Right lung (tissue), 5 donors: Measurements from ENCODE around the gene AKNA. TPM values are rescaled to one million over a fixed set of nuclear protein-coding genes. Genes with fewer than 3 reads are reported as not detected.

Source experiments
- DNase-seq, 2 donors: peaks; one replicate each; pipeline ENCODE4 v3.0.0-alpha.2; 2013
- polyA plus RNA-seq, 5 donors: library from polyadenylated mRNA; unstranded; fragments of 120-200 nt; gene quantifications; one replicate each; pipeline versions ENCODE4 v1.2.1 to v1.2.3, GENCODE V29; 2013; ENCODE audit warnings: inconsistent platforms in 1 of 5, low replicate concordance in 1 of 5; ENCODE audit not compliant: insufficient read length in 5 of 5, insufficient read depth in 1 of 5

Gene AKNA
- polyA plus RNA-seq, 5 donors = 29.3 to 38.6 (median 31.2) TPM

DNA sequence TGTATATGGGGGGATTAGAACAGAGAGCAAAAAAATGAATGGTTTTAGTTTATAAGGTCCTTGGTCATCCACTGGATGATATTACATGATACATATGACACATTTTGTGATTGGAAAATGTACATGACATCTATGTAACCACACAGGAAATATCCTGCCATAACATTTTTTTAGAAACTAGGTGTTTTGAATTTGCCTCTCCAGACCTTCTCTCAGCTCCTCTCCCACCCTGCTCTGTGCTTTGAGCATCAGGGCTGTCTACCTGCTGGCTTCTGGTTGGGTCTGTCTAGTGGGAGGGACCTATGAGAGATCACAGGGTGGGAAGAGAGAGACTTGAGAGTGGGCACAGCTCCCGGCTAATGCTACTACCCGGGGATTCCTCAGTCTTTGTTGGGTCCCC is 24.4 kb downstream of the AKNA start:
- DNase-seq = no peak

DNA sequence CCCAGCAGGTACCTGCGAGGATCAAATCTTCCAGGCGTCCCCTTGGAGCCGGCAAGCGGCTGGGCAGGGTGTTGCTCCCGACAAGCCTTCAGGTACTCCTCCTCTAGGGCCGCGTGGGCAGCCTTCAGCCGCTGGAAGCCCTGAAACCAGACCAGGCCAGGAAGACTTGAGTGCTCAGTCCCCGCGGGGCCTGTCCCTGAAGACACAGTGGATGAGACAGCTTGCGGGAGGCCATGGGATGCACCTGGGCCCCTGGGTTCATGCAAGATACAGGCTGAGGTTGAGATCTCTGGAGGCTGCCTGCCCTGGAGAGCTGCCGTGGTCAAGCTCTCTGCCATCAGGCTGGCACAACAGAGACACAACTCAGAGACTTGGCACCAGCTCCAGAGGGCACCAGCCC is 25.4 kb downstream of the AKNA start:
- DNase-seq = no peak

DNA sequence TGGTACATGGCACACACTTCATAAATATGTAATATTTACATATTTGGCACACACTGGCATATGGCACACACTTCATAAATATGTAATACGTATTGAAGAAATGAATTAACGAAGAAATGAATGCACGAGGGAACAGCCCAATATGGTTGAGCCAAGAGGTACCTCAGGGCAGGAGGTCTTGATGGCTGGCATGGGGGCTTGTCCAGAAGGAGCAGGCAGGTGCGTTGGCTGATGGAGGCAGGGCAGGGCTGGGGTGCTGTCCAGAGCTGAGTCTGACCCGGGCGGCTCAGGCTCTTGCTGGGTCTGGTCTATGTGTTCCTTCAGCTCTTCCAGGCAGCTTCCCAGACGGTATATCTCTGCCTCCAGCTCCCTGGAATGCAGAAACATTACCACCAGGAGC is 26.2 kb downstream of the AKNA start:
- no peak for DNase-seq

DNA sequence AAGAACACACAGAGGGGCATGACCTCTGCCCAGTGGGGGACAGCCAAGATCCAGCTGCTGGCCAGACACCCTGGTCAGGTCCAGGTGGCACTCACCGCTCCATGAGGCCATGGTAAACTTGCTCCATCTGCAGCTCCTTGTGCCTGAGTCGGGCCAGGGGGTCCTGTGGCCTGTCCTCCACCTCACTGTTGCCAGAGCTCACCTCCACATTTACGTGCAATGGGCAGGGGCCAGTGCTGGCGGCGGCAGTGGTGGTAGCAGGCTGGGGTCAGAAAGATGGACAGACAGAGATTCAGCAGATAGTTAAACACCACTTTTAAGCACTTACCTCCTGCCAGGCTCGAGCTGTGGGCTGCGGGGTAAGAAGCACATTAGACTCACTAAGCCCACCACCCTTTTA is 28.0 kb downstream of the AKNA start:
- DNase-seq = no peak

DNA sequence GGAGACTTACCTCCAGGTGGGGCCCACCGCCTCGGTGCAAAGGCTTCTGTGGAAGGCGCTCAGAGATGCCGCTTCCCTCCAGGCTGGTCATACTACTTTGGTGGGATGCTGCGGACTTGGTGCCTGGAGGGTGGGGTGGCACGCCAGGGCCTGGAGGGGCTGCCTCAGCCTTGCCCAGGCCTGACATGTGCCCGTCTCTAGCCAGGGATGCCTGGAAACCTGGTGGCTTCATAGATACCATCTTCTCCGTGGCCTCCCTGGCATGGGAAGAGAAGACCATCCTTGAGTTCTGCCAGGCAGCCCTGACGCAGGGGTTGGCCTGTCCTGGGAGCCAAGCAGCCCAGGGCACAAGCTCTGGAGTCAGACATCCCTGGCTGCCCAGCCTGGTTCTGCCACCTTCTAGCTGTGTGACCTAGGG is 29.9 kb downstream of the AKNA start:
- no peak for DNase-seq

DNA sequence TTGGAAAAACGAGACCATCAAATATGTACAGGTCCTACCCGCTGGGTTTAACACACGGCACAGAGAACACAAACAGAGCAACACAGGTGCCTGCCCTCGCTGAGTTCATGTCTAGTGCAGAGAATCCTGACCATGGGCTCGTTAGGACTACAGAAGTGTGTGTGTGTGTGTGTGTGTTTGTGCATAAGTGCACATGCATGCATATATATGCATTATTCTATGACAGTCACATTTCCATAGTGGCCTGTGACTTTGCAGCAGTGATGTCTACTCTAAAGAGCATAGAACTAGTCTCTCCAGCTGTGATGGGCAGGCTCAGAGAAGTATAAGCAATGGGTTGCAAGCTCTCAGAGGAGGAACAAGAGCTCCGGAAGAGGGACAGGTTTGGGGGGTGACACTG is 30.4 kb downstream of the AKNA start:
- DNase-seq = no peak

DNA sequence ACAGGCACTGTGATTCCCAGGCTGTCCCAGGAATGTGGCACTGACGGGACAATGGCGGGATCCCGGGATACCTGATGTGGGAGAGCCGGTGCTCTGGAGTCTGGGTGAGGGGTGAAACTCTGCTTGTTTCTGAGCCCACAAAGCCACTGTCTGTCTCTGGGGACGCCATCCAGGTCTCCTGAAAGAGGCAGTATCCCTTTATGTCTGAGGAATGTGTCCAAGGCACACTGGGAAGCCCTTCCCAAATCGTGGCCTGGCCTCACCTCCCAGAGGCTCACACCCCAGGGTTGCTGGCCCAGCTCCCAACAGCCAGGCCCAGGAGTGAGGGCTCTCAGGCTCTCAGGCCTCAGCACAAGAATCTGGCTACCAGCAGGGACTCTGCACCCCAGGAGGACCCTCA is 31.0 kb downstream of the AKNA start:
- DNase-seq = no peak

DNA sequence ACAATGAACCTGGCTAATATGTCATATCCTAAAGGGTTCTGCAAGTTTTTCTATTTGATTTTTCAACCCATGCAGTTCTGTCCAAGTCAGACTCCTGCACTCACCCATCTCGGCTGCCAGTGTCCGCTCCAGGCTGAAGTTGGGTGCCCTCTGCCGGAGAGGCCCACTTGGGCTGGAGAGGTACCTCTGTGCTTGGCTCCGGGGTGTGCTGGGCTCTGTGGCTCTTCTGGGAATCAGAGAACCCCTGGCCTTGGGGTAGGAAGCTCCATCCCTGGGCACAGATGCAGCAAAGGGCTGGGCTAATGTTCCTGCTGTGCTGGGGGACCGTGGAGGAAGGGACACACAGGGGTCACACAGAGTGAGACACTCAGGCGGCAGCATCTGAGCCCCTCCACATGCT is 32.0 kb downstream of the AKNA start:
- DNase-seq = no peak

DNA sequence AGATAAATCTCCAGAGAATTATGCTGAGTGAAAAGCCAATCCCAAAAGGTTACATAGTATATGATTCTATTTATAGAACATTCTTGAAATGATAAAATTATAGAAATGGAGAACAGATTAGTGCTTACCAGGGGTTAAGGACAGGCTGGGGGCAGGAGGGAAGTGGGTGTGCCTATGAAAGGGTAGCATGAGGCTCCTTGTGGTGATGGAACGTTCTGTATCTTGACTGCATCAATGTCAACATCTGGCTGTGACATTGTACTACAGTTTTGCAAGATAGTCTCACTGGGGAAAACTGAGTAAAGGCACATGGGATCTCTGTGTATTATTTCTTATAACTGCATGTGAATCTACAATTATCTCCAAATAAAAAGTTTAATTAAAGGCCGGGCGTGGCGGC is 35.9 kb downstream of the AKNA start:
- DNase-seq = no peak

DNA sequence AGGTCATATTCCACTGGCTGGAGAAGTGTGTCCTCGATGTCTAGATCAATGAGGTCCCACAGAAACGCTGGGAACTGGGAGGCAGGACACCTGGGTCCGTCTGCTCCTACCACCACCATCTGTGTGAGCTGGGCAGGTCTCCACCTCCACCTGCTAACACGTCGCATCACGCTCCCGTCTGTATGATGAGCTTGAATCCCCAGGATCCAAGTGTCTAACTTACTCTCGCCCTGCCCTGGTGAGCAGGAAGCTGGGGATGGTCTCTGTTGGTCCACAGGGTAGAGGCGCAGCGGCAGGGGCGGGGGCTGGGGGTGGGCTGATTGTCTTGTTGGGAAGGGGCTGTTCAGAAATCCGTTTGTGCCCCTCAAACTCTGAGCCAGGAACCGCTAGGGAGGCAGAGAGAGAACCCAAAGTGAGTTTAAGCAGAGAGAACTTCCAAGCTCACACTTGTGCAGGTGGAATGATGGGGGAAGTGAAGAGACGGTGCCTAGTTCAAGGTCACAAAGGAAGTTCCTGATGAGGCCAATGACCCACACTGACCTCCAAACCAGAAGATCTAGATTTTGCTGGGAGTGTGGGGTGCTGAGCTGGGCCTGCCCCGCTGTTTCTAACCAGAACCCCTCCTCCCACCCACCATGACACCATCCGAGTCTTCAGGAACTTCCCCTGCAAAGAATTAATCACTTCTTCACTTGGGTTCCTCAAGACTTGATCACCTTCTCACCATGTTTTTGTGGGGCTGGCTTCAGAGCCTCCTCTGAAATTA is 37.0 kb downstream of the AKNA start:
- DNase-seq = no peak

DNA sequence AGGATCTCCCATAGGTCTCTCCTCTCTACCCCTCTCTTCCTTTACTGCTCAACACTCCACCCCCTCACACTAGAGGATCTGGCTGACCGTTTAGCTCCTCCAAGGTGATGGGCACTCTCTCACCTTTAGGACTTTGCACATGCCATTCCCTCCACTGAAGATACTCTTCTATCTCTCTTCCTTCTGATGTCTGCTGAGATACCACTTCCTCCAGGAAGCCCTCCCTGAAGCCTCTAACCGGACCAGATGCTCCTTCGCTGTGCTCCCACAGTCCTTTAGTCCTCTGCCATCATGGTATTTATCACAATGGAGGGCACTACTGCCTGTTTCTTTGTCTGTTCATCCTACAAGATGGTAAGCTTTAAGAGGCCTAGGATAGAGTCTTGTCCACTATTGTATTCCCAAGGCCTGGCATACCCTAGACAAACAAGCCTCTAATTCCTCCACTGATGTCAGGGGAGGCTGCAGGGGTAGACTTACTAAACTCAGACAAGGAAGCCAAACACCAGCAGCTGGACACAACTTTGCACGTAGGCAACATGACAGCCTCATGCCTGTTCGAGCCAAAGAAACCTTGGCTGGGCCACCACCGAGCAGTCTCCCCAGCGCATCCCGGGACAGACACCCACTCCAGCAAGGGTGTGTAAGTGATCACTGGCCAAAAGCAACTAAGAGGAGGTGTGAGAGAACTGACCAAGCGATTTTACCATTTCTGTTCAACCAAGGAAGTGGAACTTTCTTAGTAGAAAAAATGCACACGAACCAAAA is 37.9 kb downstream of the AKNA start:
- DNase-seq = no peak

DNA sequence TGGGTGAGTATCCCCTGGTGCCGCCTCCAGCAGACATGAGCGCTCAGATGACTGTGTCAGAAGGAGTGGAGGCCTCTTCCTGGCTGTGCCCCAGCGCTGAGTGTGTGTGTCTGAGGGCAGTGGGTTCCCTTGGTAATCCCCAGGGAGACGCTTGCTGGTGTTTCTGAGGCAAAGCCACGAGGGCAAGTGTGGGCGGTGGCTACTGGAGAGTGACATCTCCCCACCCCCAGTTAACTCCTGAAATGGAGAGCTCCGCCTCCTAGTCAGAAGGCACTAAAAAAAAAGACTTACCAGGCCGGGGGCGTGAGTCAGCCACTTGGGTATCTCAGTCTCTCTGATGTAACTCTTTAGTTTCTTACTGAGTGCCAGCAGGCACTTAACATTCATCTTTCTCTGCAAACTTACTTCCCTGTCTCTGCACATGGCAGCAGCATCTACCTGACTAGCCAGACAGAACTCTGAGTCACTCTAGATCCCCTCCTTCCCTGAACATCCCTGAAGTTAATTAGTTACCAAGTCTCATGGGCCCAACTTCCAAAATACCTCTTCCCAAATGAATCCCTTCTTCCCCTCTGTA is 38.8 kb downstream of the AKNA start:
- peak in 1 of 2 donors; percentile 16 for DNase-seq

DNA sequence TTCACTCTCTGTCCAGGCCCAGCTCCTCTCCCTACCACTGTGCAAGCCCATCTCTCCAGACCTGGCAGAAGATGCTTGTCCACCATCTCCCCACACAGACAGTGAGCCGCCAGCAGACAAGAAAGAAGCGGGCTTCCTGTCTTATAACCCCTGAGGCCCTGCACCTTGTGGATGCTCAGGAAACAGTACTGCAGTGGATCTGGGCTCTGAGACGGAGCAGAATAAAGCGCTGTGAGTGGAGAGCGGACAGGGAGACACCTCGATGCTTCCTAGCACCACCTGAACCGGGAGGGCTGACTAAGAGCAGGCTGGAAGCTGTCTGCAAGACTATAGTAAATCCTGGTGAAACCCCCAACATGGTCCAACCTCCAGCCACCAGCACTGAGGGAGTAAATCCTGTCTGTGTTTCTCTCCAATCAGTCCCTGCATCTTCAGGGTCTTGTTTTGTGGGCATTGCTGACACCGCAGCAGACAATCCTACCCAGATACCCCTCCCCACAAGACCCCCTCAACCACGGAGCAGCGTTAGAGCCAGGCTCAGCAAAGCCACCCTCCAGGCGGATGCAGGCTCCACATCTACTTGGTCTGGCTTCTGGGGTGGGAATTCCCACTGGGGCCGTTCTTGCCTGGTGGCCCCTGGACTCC is 39.4 kb downstream of the AKNA start:
- no peak for DNase-seq

DNA sequence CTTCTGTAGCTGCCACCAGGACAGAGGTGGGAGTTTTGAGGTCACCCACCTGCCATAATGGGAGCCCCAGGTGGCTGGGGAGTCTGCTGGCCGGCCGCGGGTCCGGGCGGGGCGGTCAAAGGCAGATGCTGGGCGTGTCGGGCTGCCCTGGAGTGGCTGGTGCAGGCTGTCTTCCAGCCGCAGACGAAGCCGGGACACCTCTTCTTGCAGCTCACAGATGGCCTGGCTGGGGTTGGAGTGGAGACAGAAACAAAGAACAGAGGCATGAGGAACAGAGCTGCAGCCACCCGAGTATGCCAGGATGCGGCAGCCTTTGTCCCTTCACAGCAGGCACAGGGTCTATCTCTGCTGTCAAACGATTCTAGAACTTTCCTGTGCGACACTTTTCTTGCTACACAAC is 40.1 kb downstream of the AKNA start:
- DNase-seq = no peak

DNA sequence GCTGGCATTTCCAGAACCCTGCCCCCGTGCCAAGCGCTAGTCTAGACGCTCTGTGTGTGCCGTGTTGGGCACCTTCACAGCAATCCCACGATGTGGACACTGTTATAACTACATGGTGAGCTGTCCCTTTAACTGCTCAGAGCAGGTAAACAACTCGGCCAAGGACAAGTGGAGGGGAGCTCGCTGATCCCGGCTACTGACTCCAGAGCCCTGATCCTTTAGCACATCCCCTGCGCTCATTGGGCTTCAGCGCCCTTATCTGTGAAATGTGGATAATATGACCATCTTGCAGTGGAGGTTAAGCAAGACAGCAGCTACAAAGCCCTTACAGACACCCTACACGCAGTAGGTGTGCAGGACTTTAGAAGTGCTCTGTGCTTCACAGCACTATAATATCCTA is 41.6 kb downstream of the AKNA start:
- no peak for DNase-seq

DNA sequence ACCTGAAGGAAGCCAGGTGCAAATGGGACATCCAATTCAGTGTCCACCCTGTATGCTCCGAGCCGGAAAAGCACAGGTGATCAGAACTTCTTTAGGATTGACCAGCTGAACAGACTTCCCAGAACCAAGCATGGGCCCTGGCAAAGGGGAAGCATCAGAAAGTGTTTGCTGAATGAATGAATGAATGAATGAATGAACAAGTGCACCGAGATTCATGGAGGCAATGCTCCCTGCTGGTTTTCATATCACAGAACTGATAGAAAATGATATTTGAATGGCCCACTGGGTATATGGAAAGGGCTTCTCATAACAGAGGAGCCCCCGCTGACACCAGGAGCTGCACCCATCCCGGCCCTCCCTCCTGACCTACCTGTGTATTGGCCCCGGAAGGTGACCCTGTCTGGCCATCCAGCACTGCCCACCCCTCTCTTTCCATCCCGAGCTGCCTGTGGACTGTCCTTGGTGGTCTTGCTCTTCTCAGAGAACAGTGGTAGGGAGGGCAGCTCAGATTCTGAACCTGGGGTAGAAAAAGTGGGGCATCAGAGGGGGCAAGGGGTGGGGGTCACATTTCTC is 42.2 kb downstream of the AKNA start:
- DNase-seq = no peak

DNA sequence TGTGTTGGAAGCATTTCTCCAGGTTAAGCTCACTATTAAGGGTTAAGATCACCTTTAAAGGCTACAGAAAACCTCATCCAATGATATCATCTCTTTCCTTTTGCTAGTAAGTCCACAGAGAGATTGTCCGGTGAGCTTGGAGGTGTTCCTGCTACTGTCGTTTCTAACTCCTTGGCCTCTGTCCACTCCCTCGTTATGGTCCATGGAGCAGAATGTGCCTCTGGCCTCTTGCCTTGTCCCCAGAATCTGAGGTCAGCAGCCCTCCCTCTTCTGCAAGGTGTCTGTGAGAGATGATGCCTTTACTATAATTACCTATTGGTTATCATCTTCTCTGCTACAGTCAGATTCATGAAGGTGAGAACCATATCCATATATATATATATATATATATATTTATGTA is 43.1 kb downstream of the AKNA start:
- no peak for DNase-seq

DNA sequence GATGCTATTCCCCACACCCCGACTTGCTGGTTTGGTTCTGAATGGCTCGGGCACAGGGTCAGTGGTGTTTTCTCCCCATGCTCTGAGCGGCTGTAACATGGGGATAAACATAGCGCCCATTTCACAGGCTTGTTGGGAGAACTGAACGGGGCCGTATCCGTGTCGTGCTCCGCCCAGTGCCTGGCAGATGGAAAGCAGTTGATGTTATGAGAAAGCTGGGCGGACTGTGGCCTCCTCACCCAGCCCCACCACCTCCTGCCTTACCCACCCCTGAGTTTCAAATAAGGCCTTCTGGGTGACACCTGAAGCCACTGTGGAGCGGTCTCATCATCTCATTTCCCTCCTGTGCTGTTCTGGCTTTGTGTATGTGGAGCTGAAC is 43.6 kb downstream of the AKNA start:
- DNase-seq = no peak

DNA sequence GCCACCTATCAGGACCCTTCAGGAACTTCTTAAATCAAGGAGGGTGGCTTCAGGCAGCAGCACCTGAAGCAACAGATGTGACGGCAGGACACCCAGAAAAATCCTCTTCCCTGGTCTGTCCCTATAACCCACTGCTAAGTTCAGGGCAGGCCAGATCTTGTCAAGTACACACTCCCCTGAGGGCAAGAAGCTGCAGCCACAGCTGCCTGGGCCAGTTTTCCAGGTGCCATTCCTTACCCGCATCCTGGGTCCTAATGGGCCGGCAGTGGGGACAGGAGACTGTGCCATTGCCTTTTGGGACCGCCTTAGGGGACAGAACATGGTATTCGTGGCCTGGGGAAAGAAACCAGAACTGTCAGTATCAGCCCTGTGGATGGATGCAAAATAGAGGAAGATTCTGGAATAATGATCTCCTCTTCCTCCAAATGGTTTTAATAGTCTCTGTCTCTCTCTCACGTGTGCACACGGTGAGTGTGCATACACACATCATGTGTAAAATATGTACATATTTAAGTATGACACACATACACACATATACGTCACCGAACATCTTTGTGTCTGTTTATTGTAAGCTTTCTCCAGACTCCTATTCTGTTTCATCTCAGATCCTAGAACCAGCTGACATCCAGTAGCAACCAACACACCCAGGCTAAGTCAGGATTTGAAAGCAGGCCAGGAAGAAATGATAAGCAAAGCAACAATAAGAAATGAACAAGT is 44.2 kb downstream of the AKNA start:
- no peak for DNase-seq

DNA sequence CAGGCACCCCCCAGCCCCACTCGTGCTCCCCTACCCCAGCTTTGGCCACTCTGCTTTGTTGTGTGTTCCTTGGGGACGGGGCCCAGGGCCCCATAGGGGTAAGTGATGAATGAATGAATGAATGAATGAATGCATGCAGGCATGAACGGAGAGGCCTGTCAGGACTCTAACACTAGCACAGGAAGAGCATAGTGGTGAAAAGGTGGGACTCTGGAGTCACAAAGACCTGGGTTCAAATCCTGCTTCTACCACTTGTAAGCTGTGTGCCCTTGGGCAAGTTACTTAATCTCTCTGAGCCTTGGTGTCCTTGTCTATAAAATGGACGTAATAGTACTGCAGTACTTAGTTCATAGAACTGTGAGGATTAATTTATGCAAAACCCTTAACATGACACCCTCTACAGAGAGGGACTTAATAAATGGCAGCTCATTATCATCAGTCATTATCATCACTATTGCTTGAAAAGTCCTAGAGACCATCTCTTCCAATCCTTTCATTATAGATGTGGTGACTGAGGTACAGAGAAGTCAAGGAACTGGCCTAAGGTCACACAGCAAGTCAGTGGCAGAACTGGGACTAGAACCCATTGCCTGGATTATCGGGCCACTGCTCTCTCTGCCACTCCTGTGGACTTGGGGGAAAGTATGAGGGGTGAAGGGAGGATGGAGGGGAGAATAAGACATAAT is 44.9 kb downstream of the AKNA start:
- DNase-seq = no peak

DNA sequence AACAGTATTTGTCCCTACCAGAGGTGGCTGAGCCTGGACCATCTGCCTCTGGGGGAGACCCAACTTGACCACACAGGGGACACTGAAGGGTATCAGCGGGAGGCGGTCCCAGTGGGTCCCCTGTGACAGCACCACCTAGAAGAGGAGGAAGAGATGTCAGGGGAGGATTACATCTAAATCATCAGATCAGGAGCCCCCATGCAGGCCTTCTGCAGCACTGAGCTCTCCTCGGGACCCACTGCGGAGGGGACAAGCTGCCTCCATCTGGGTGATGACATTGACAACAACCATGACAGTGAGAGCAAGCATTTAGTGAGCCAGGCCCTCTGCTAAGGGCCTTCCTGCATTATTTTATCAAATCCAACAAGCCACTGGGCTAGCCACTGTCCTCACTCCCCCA is 45.8 kb downstream of the AKNA start:
- DNase-seq = no peak
